Stimulated activated CD8-positive, alpha-beta memory T cell treated with anti-CD3 and anti-CD28 coated beads, Interleukin-15, amount 100 ng/mL, for 1 hour (primary cell): ENCODE results near the gene FBXL4.

Experiments
- DNase-seq: peaks from one replicate; pipeline ENCODE4 v3.0.0-alpha.2; 2020; ENCODE audit warnings: low read depth

The FBXL4 gene

GRCh38 chr6:98947411-98948292 is at the start of gene FBXL4:
Gene FBXL4, minus strand, starts transcription at chr6:98947946. Its CDS starts 20,958 bp downstream, at chr6:98926988.
- peak; percentile 42 for DNase-seq

GRCh38 chr6:98995116-98995515 is 47.4 kb upstream of the FBXL4 start:
- no peak for DNase-seq

GRCh38 chr6:98992535-98992934 is 44.8 kb upstream of the FBXL4 start:
- DNase-seq, result no peak

- DNase-seq, result no peak
Observed at GRCh38 chr6:98986071-98986615, 38.4 kb upstream of the FBXL4 start.

- no peak for DNase-seq
Observed at GRCh38 chr6:98985391-98985790, 37.6 kb upstream of the FBXL4 start.

- no peak for DNase-seq
Observed at GRCh38 chr6:98984121-98984520, 36.4 kb upstream of the FBXL4 start.

- DNase-seq, result no peak
Observed at GRCh38 chr6:98981473-98981872, 33.7 kb upstream of the FBXL4 start.

GRCh38 chr6:98980819-98981218 is 33.1 kb upstream of the FBXL4 start:
- DNase-seq, result no peak

- DNase-seq, result no peak
Observed at GRCh38 chr6:98977671-98978292, 30.0 kb upstream of the FBXL4 start.

- DNase-seq, result no peak
Observed at GRCh38 chr6:98976674-98977385, 29.1 kb upstream of the FBXL4 start.

- no peak for DNase-seq
Observed at GRCh38 chr6:98975421-98975820, 27.7 kb upstream of the FBXL4 start.

GRCh38 chr6:98974309-98974708 is 26.6 kb upstream of the FBXL4 start:
- no peak for DNase-seq

GRCh38 chr6:98973571-98973970 is 25.8 kb upstream of the FBXL4 start:
- no peak for DNase-seq

GRCh38 chr6:98971303-98971702 is 23.6 kb upstream of the FBXL4 start:
- DNase-seq, result no peak

- DNase-seq, result no peak
Observed at GRCh38 chr6:98970469-98970868, 22.7 kb upstream of the FBXL4 start.

GRCh38 chr6:98967616-98968015 is 19.9 kb upstream of the FBXL4 start:
- DNase-seq, result no peak

- no peak for DNase-seq
Observed at GRCh38 chr6:98959631-98960030, 11.9 kb upstream of the FBXL4 start.

GRCh38 chr6:98958776-98959175 is 11.0 kb upstream of the FBXL4 start:
- no peak for DNase-seq

GRCh38 chr6:98957450-98957849 is 9.7 kb upstream of the FBXL4 start:
- DNase-seq, result no peak

GRCh38 chr6:98949589-98949988 is 1.8 kb upstream of the FBXL4 start:
- DNase-seq, result no peak

GRCh38 chr6:98946879-98947410 is 801 bp downstream of the FBXL4 start:
- no peak for DNase-seq

- DNase-seq, result no peak
Observed at GRCh38 chr6:98946266-98946878, 1.4 kb downstream of the FBXL4 start.
